Osteoblast (primary cell): ENCODE results near the gene ADRA2A. TPM values are rescaled to one million over a fixed set of nuclear protein-coding genes. Genes with fewer than 3 reads are reported as not detected.

Experiments
- DNase-seq: peaks from one replicate; pipeline ENCODE4 v3.0.0; 2011; ENCODE audit warnings: low spot score, mixed read lengths; ENCODE audit not compliant: insufficient read length; ENCODE audit errors: missing footprints
- H2AFZ ChIP-seq: 2 replicates; pipeline ENCODE4 v1.6.0; 2011; ENCODE audit warnings: mild to moderate bottlenecking, low read length
- H3K27ac ChIP-seq: 2 replicates; pipeline ENCODE4 v1.5.1; 2011; ENCODE audit warnings: mild to moderate bottlenecking, low read depth, low read length, moderate library complexity
- H3K27me3 ChIP-seq: 2 replicates; pipeline ENCODE4 v1.6.0; 2012; ENCODE audit warnings: mild to moderate bottlenecking, control low read depth, inconsistent platforms, low read length, moderate library complexity; ENCODE audit not compliant: insufficient read depth
- H3K36me3 ChIP-seq: 2 replicates; pipeline ENCODE4 v1.5.1; 2011; ENCODE audit warnings: mild to moderate bottlenecking, low read length, control low read depth, moderate library complexity; ENCODE audit not compliant: insufficient read depth
- H3K4me1 ChIP-seq: 2 replicates; pipeline ENCODE4 v1.5.1; 2011; ENCODE audit warnings: mild to moderate bottlenecking, low read length, control low read depth, moderate library complexity; ENCODE audit not compliant: insufficient read depth
- H3K4me2 ChIP-seq: 2 replicates; pipeline ENCODE4 v1.6.0; 2011; ENCODE audit warnings: mild to moderate bottlenecking, low read length; ENCODE audit not compliant: insufficient read depth
- H3K4me3 ChIP-seq: fragments of 200-600 bp; sonication (generic); 3 replicates; pipeline ENCODE4 v1.5.1; 2012; ENCODE audit warnings: mild to moderate bottlenecking, low read length, inconsistent platforms; ENCODE audit not compliant: insufficient read depth
- H3K79me2 ChIP-seq: 2 replicates; pipeline ENCODE4 v1.6.0; 2012; ENCODE audit warnings: mild to moderate bottlenecking, low read length, control low read depth, inconsistent platforms; ENCODE audit not compliant: insufficient read depth
- H3K9me3 ChIP-seq: 2 replicates; pipeline ENCODE4 v1.5.1; 2011; ENCODE audit warnings: low read depth, low read length, control low read depth
- H4K20me1 ChIP-seq: 2 replicates; pipeline ENCODE4 v1.6.0; 2012; ENCODE audit warnings: mild to moderate bottlenecking, low read length, control low read depth; ENCODE audit not compliant: insufficient read depth
- total RNA-seq: library from RNA; depleted of rRNA; stranded (reverse); fragments of >200 nt; gene quantifications from 2 replicates; pipeline ENCODE4 v1.2.3, GENCODE V29; 2012
- TF ChIP-seq, protein P1 (sequence below): IDR thresholded peaks from 2 replicates; pipeline ENCODE4 v1.5.1; 2011; ENCODE audit warnings: mild to moderate bottlenecking, low read depth, low read length, moderate library complexity; ENCODE audit errors: extremely low read depth

Gene ADRA2A
- total RNA-seq, 1 donor, result 0.72 TPM

GRCh38 chr10:111035542-111035941, 41.3 kb upstream of the ADRA2A start:
- H3K4me1 ChIP-seq, result peaks cover 15% of the 10 kb centered on the region
- no peak overlapping the region for H2AFZ ChIP-seq
- TF ChIP-seq, protein P1, sequence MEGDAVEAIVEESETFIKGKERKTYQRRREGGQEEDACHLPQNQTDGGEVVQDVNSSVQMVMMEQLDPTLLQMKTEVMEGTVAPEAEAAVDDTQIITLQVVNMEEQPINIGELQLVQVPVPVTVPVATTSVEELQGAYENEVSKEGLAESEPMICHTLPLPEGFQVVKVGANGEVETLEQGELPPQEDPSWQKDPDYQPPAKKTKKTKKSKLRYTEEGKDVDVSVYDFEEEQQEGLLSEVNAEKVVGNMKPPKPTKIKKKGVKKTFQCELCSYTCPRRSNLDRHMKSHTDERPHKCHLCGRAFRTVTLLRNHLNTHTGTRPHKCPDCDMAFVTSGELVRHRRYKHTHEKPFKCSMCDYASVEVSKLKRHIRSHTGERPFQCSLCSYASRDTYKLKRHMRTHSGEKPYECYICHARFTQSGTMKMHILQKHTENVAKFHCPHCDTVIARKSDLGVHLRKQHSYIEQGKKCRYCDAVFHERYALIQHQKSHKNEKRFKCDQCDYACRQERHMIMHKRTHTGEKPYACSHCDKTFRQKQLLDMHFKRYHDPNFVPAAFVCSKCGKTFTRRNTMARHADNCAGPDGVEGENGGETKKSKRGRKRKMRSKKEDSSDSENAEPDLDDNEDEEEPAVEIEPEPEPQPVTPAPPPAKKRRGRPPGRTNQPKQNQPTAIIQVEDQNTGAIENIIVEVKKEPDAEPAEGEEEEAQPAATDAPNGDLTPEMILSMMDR, result no peak
- H3K79me2 ChIP-seq, result no peaks in the 10 kb centered on the region
- peaks cover 4% of the 10 kb centered on the region for H3K9me3 ChIP-seq
- H3K36me3 ChIP-seq, result peaks cover 4% of the 10 kb centered on the region
- H3K4me2 ChIP-seq, result no peak overlapping the region
- no peak for DNase-seq
- H3K27me3 ChIP-seq, result no peaks in the 10 kb centered on the region
- no peak overlapping the region for H3K4me3 ChIP-seq
- no peaks in the 10 kb centered on the region for H4K20me1 ChIP-seq
- H3K27ac ChIP-seq, result peak overlapping the region; percentile 48

DNA sequence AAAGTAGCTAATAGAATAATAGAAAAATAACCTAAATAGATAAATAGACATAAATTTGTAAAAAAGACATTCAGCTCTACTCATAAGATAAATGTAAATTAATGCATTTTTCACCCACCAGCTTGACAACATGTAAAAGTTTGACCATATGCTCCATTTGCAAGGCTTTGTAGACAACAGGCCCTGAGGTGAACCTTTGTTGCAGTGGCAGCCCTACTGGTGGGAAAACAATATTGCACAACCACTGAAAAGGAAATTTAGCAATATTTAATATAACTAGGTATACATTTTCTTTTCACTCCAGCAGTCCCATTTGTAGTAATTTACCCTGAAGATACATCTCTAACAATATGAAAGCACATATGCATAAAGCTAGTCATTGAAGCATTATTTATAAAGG, 39.0 kb upstream of the ADRA2A start:
- H3K4me2 ChIP-seq, result no peak overlapping the region
- H4K20me1 ChIP-seq, result no peaks in the 10 kb centered on the region
- TF ChIP-seq, protein P1, result peak; percentile 24
- H3K79me2 ChIP-seq, result no peaks in the 10 kb centered on the region
- peaks cover 15% of the 10 kb centered on the region for H3K4me1 ChIP-seq
- H3K27me3 ChIP-seq, result no peaks in the 10 kb centered on the region
- no peaks in the 10 kb centered on the region for H3K36me3 ChIP-seq
- no peak overlapping the region for H3K27ac ChIP-seq
- no peak overlapping the region for H3K4me3 ChIP-seq
- peaks cover 4% of the 10 kb centered on the region for H3K9me3 ChIP-seq
- DNase-seq, result no peak
- no peak overlapping the region for H2AFZ ChIP-seq

DNA sequence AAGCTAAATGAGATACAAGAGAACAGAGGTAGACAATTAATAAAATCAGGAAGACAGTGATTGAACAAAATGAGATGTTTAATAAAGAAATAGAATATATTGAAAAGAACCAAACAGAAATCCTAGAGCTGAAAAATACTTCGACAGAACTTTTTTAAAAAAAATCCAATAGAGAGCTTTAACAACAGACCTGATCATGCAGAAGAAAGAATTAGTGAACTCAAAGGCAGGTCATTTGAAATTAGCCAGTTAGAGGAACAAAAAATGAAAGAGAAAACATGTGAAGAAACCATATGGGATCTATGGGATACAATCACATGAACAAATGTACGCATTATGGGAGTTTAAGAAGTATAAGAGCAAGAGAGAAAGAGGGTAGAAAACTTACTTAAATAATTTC, 37.3 kb upstream of the ADRA2A start:
- Histone ChIP-seq H3K4me1 (peaks cover 11% of the 10 kb centered on the region), H2AFZ (no peak overlapping the region), H3K9me3 (peaks cover 4% of the 10 kb centered on the region), H3K79me2 (no peaks in the 10 kb centered on the region), H3K4me2 (no peak overlapping the region), H3K36me3 (no peaks in the 10 kb centered on the region), H3K27ac (no peak overlapping the region), H3K27me3 (no peaks in the 10 kb centered on the region), H3K4me3 (no peak overlapping the region), H4K20me1 (no peaks in the 10 kb centered on the region)
- DNase-seq, result no peak
- TF ChIP-seq, protein P1, result no peak

GRCh38 chr10:111057006-111057405, 19.8 kb upstream of the ADRA2A start:
- TF ChIP-seq, protein P1, result no peak
- no peaks in the 10 kb centered on the region for H3K36me3 ChIP-seq
- H3K27ac ChIP-seq, result no peak overlapping the region

More at GRCh38 chr10:111057006-111057405, 19.8 kb upstream of the ADRA2A start:
- Histone ChIP-seq H3K4me2 (no peak overlapping the region), H3K27me3 (no peaks in the 10 kb centered on the region), H2AFZ (no peak overlapping the region), H3K4me1 (no peaks in the 10 kb centered on the region), H3K4me3 (no peak overlapping the region), H3K9me3 (no peaks in the 10 kb centered on the region), H4K20me1 (no peaks in the 10 kb centered on the region), H3K79me2 (no peaks in the 10 kb centered on the region)
- no peak for DNase-seq
